AG04450 (cell line): ENCODE data around the gene ORC3. TPM values are rescaled to one million over a fixed set of nuclear protein-coding genes. Genes with fewer than 3 reads are reported as not detected.

Experiments
- CTCF ChIA-PET: fragments of 300-600, 350-600 bp; formaldehyde crosslinking; extraction: SDS; loops from one replicate; lab custom pipeline; 2022; ENCODE audit warnings: antibody characterized with exemption, inconsistent platforms; lab: Charles Lee
- POLR2A ChIA-PET: fragments of 350-600 bp; formaldehyde crosslinking; extraction: SDS; loops from one replicate; lab custom pipeline; 2021; ENCODE audit warnings: antibody characterized with exemption, inconsistent platforms; lab: Yijun Ruan, JAX
- DNase-seq: peaks from one replicate; pipeline ENCODE4 v3.0.0-alpha.2; 2011; ENCODE audit warnings: low read depth, low spot score
- H3K27ac ChIP-seq: one replicate; pipeline ENCODE4 v1.5.1; 2012; ENCODE audit warnings: low read depth, low read length, control low read depth
- H3K27me3 ChIP-seq: one replicate; pipeline ENCODE4 v1.6.0; 2012; ENCODE audit warnings: low read length; ENCODE audit not compliant: control insufficient read depth, insufficient read depth
- H3K4me3 ChIP-seq: 2 replicates; pipeline ENCODE4 v1.5.1; 2011; ENCODE audit warnings: mild to moderate bottlenecking, low read depth, low read length, control low read depth
- H3K9me3 ChIP-seq: 2 replicates; pipeline ENCODE4 v1.5.1; 2012; ENCODE audit warnings: low read length; ENCODE audit not compliant: control insufficient read depth, insufficient read depth
- polyA plus RNA-seq: library from polyadenylated mRNA; depleted of rRNA; stranded (reverse); fragments of >200 nt; gene quantifications from 2 replicates; pipeline ENCODE4 v1.2.3, GENCODE V29; 2011
- TF ChIP-seq, protein P1 (sequence below): IDR thresholded peaks from 2 replicates; pipeline ENCODE4 v1.5.1; 2011; ENCODE audit warnings: low read depth, low read length, control low read depth, inconsistent platforms

The ORC3 gene
- polyA plus RNA-seq, 1 experiment: 39.5 TPM

DNA sequence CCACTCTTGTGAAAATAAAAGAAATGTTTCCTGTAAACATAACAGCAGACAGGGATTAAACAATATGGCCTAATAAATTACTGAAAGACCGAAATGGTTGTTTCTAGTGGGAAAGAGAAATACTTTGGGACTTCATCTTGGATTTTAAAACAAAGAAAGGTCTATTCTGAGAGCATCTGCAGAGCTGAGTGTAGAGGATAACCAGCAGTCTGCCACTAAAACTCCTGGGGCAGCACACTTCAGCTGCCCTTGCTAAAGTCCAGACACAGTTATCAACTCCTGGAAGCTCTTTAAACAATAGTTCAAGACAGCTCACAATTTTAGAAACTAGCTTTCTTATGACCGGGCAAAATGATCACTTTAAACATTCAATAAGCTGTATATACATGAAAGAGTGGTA is 73.5 kb downstream of the ORC3 start:
- CTCF ChIA-PET: interaction anchor here (0.5 to 1.4 kb wide), 2 partner anchors 427 to 597 kb away, joined by 5 read pairs; no protein-coding TSS in a partner anchor
- no peak overlapping the region for H3K4me3 ChIP-seq
- H3K9me3 ChIP-seq: no peaks in the 10 kb centered on the region; the same call in 1 of the 2 replicates

DNA sequence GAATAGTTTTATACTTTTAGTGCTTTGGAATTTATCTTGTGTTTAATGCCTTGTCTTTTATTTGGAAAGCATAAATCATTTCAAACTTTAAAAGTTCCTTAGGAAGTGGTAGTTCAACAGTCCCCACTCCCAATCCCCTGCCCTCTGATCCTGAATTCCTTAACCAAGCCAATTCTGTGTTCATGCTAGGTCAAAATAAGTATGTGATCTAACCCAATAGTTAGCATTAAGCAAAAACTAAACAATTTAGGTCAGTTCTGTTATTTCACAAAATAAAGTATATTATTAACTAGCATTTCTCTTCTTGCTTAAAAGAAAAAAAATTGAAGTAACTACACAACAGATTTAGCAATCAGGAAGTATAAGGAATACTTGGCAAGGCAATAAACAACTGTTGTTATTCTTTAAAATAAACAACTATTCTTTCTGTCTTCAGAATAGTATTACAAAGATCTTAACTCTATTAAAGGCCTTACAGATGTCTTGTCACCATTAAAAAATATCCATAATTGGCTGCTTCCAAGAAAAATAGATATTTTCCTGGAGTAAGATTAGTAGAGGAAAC is 75.1 kb downstream of the ORC3 start:
- no peaks in the 10 kb centered on the region for H3K9me3 ChIP-seq
- TF ChIP-seq, protein P1, sequence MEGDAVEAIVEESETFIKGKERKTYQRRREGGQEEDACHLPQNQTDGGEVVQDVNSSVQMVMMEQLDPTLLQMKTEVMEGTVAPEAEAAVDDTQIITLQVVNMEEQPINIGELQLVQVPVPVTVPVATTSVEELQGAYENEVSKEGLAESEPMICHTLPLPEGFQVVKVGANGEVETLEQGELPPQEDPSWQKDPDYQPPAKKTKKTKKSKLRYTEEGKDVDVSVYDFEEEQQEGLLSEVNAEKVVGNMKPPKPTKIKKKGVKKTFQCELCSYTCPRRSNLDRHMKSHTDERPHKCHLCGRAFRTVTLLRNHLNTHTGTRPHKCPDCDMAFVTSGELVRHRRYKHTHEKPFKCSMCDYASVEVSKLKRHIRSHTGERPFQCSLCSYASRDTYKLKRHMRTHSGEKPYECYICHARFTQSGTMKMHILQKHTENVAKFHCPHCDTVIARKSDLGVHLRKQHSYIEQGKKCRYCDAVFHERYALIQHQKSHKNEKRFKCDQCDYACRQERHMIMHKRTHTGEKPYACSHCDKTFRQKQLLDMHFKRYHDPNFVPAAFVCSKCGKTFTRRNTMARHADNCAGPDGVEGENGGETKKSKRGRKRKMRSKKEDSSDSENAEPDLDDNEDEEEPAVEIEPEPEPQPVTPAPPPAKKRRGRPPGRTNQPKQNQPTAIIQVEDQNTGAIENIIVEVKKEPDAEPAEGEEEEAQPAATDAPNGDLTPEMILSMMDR: no peak
- no peaks in the 10 kb centered on the region for H3K27me3 ChIP-seq
- POLR2A ChIA-PET: interaction anchor here (0.7 kb wide), 1 partner anchor 38 kb away, joined by 5 read pairs; no protein-coding TSS in a partner anchor
- CTCF ChIA-PET: interaction anchor here (1.4 kb wide), 1 partner anchor 598 kb away, joined by 5 read pairs; no protein-coding TSS in a partner anchor
- H3K4me3 ChIP-seq: no peak overlapping the region
- H3K27ac ChIP-seq: no peak overlapping the region
- no peak for DNase-seq

More for the DNA sequence above, 73.5 kb downstream of the ORC3 start:
- no peak overlapping the region for H3K27ac ChIP-seq
- POLR2A ChIA-PET: interaction anchor here (0.6 kb wide), 1 partner anchor 16 kb away, joined by 5 read pairs; no protein-coding TSS in a partner anchor
- DNase-seq: no peak
- TF ChIP-seq, protein P1: no peak
- H3K27me3 ChIP-seq: no peaks in the 10 kb centered on the region

DNA sequence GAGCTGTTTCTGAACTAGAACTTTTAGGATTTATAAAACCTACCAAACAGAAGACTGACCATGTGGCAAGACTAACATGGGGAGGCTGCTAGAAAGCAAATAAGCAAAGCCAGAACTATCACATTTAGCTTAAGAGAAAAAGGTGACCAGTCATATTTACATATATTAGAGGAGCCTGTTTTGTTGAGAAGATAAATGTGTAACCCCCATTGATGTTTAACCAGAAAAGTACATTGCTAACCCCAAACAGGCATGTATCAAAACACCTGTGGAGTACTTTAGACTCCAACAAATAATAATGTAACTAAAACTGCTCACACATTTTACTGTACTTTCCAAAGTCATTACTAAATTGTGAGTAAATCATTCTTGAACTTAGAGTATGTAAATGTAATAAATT is 77.1 kb downstream of the ORC3 start:
- CTCF ChIA-PET: no interaction called here
- POLR2A ChIA-PET: no interaction called here

DNA sequence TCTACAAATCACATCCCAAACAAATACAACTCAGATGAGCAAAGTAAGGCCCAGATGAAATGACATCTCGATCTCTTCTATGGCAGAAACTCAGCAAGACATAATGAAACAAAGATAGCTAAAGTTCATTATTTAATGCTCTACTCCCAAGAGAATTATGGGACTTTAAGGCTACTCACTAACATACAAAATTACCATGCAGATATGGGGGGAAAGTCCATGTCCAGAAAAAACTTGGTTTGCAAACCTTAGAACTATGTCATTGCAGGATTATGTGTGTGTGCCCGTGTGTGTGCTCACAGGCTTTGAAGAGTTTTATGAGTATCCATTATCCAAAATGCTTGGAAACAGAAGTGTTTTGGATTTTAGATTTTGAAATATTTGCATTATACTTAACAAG is 78.1 kb downstream of the ORC3 start:
- Histone ChIP-seq H3K4me3 (no peak overlapping the region), H3K27ac (no peak overlapping the region), H3K9me3 (no peaks in the 10 kb centered on the region), H3K27me3 (no peaks in the 10 kb centered on the region)
- ChIA-PET CTCF (no interaction called here), POLR2A (no interaction called here)
- no peak for DNase-seq
- TF ChIP-seq, protein P1: no peak

More for the DNA sequence above, 77.1 kb downstream of the ORC3 start:
- no peak for DNase-seq
- Histone ChIP-seq H3K4me3 (no peak overlapping the region), H3K27ac (no peak overlapping the region), H3K9me3 (no peaks in the 10 kb centered on the region), H3K27me3 (no peaks in the 10 kb centered on the region)
- TF ChIP-seq, protein P1: no peak

DNA sequence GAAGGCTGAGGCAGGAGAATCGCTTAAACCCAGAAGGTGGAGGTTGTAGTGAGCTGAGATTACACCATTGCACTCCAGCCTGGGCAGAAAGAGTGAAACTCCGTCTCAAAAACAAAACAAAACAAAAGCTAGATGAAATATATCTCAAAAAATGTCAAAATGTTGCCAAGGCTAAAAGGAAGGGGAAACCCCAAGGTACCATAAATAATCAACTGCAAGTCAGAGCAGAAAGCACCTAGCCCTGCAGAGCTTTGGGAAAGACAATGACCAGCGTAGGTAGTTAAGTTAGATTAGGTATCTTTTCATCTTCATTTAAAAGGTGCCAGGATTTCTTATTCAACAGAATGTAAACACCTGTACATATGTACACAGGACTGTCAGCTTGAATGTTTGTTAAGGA is 79.1 kb downstream of the ORC3 start:
- H3K4me3 ChIP-seq: no peak overlapping the region
- POLR2A ChIA-PET: no interaction called here
- CTCF ChIA-PET: interaction anchor here (1.2 kb wide), 1 partner anchor 163 kb away, joined by 3 read pairs; no protein-coding TSS in a partner anchor
- no peaks in the 10 kb centered on the region for H3K27me3 ChIP-seq
- TF ChIP-seq, protein P1: no peak
- no peak overlapping the region for H3K27ac ChIP-seq
- no peak for DNase-seq
- no peaks in the 10 kb centered on the region for H3K9me3 ChIP-seq
